ENCODE data around the gene SUCLG2.

Gene SUCLG2

DNA sequence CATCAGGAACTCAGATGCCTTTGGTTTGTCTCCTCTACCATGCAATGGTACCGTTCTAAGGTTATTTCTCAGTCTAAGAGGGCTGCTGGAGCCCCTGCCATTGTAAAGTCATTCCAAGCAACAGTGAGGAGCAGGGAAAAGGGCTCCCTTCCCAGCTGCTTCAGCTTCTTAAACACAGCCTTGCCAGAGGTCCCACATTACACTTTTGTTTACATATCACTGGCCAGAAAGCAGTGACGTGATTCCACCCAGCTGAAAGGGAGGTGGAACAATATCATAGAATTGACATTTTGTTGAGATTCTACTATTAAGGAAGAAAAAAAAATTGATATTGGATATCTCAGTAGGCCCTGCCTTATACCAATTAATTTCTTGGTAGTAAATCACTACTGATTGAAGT is 194.6 kb downstream of the SUCLG2 start:
- TF ChIP-seq ZNF8 (CRISPR knock-in tag; IDR thresholded peaks at IDR 0.05) (no peak), TCF4 (CRISPR knock-in tag; IDR thresholded peaks at IDR 0.05; ENCODE audit: borderline replicate concordance) (no peak), ZC3H10 (CRISPR knock-in tag; IDR thresholded peaks at IDR 0.05) (no peak), ZFP3 (CRISPR knock-in tag; IDR thresholded peaks at IDR 0.05) (no peak), ZFP30 (CRISPR knock-in tag; IDR thresholded peaks at IDR 0.05) (no peak), ZNF565 (CRISPR knock-in tag; conservative IDR thresholded peaks at IDR 0.05; ENCODE audit: low read depth) (no peak), CSDC2 (CRISPR knock-in tag; IDR thresholded peaks at IDR 0.05) (no peak), BACH2 (CRISPR knock-in tag; IDR thresholded peaks at IDR 0.05; ENCODE audit: borderline replicate concordance) (no peak), PPARA (CRISPR knock-in tag; IDR thresholded peaks at IDR 0.05; ENCODE audit: borderline replicate concordance) (no peak), ZNF70 (CRISPR knock-in tag; IDR thresholded peaks at IDR 0.05) (no peak), ARNTL (CRISPR knock-in tag; IDR thresholded peaks at IDR 0.05; ENCODE audit: borderline replicate concordance, low read depth) (no peak)
- TF ChIP-seq, protein P1, sequence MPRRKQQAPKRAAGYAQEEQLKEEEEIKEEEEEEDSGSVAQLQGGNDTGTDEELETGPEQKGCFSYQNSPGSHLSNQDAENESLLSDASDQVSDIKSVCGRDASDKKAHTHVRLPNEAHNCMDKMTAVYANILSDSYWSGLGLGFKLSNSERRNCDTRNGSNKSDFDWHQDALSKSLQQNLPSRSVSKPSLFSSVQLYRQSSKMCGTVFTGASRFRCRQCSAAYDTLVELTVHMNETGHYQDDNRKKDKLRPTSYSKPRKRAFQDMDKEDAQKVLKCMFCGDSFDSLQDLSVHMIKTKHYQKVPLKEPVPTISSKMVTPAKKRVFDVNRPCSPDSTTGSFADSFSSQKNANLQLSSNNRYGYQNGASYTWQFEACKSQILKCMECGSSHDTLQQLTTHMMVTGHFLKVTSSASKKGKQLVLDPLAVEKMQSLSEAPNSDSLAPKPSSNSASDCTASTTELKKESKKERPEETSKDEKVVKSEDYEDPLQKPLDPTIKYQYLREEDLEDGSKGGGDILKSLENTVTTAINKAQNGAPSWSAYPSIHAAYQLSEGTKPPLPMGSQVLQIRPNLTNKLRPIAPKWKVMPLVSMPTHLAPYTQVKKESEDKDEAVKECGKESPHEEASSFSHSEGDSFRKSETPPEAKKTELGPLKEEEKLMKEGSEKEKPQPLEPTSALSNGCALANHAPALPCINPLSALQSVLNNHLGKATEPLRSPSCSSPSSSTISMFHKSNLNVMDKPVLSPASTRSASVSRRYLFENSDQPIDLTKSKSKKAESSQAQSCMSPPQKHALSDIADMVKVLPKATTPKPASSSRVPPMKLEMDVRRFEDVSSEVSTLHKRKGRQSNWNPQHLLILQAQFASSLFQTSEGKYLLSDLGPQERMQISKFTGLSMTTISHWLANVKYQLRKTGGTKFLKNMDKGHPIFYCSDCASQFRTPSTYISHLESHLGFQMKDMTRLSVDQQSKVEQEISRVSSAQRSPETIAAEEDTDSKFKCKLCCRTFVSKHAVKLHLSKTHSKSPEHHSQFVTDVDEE (CRISPR knock-in tag; IDR thresholded peaks at IDR 0.05), result no peak
- TF ChIP-seq, protein P2, sequence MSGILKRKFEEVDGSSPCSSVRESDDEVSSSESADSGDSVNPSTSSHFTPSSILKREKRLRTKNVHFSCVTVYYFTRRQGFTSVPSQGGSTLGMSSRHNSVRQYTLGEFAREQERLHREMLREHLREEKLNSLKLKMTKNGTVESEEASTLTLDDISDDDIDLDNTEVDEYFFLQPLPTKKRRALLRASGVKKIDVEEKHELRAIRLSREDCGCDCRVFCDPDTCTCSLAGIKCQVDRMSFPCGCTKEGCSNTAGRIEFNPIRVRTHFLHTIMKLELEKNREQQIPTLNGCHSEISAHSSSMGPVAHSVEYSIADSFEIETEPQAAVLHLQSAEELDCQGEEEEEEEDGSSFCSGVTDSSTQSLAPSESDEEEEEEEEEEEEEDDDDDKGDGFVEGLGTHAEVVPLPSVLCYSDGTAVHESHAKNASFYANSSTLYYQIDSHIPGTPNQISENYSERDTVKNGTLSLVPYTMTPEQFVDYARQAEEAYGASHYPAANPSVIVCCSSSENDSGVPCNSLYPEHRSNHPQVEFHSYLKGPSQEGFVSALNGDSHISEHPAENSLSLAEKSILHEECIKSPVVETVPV (CRISPR knock-in tag; IDR thresholded peaks at IDR 0.05), result no peak
- TF ChIP-seq, protein P3, sequence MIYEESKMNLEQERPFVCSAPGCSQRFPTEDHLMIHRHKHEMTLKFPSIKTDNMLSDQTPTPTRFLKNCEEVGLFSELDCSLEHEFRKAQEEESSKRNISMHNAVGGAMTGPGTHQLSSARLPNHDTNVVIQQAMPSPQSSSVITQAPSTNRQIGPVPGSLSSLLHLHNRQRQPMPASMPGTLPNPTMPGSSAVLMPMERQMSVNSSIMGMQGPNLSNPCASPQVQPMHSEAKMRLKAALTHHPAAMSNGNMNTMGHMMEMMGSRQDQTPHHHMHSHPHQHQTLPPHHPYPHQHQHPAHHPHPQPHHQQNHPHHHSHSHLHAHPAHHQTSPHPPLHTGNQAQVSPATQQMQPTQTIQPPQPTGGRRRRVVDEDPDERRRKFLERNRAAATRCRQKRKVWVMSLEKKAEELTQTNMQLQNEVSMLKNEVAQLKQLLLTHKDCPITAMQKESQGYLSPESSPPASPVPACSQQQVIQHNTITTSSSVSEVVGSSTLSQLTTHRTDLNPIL (CRISPR knock-in tag; IDR thresholded peaks at IDR 0.05; ENCODE audit: low read depth), result no peak
- TF ChIP-seq, protein P4, sequence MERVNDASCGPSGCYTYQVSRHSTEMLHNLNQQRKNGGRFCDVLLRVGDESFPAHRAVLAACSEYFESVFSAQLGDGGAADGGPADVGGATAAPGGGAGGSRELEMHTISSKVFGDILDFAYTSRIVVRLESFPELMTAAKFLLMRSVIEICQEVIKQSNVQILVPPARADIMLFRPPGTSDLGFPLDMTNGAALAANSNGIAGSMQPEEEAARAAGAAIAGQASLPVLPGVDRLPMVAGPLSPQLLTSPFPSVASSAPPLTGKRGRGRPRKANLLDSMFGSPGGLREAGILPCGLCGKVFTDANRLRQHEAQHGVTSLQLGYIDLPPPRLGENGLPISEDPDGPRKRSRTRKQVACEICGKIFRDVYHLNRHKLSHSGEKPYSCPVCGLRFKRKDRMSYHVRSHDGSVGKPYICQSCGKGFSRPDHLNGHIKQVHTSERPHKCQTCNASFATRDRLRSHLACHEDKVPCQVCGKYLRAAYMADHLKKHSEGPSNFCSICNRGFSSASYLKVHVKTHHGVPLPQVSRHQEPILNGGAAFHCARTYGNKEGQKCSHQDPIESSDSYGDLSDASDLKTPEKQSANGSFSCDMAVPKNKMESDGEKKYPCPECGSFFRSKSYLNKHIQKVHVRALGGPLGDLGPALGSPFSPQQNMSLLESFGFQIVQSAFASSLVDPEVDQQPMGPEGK (CRISPR knock-in tag; IDR thresholded peaks at IDR 0.05; ENCODE audit: borderline replicate concordance), result no peak
- ATAC-seq, result no peak

DNA sequence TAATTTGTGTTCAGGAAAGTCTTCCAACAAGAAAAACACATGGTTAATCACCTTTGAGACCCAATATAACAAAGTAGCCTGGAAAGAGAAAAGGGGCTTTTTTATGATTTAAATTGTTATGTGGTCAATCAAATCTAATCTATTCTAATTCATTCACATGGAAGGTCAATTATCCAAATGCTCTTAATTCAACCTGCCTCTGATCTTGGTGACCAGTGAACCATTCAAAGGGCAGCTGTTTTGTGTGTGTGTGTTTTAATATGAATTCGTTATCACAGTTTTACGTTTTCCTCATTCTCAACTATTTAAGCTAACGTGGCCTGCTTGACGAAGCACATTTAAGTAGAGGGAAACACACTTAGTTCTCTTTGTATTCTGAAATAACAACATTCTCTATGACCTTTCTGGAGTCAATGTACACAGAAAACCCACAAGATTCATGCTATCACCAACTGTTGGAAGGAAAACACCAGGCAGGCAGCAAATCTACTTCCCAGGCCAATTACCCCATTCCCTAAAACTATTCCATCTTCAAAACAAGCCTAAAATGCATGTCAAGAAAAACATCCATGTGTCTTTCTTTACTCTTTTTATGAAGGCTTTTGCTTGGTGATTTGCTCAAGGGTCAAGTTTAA is 195.4 kb downstream of the SUCLG2 start:
- TF ChIP-seq ZNF8 (CRISPR knock-in tag; IDR thresholded peaks at IDR 0.05) (no peak), ZC3H10 (CRISPR knock-in tag; IDR thresholded peaks at IDR 0.05) (no peak), ESRRG (CRISPR knock-in tag; IDR thresholded peaks at IDR 0.05) (no peak), ZFP30 (CRISPR knock-in tag; IDR thresholded peaks at IDR 0.05) (no peak), TOX (CRISPR knock-in tag; IDR thresholded peaks at IDR 0.05; ENCODE audit: borderline replicate concordance) (no peak), OSR1 (CRISPR knock-in tag; IDR thresholded peaks at IDR 0.05) (no peak)
- TF ChIP-seq, protein P1 (CRISPR knock-in tag; IDR thresholded peaks at IDR 0.05), result no peak
- TF ChIP-seq, protein P4 (CRISPR knock-in tag; IDR thresholded peaks at IDR 0.05; ENCODE audit: borderline replicate concordance), result no peak
- no peak for ATAC-seq

All from SK-N-SH treated with all-trans-retinoic acid at 6 μM for 48 hours (cell line).